ENCODE results near the gene ETFB. TPM values are rescaled to one million over a fixed set of nuclear protein-coding genes. Genes with fewer than 3 reads are reported as not detected.

Gene ETFB
- total RNA-seq, 1 experiment from 2014 or later, result 497 TPM

GRCh38 chr19:51317376-51317775, 48.8 kb downstream of the ETFB start:
- in situ Hi-C loops (cut with HindIII; ENCODE audit: low pct_unique_long_range_greater_than_20kb, low sequenced_read_pairs), result no loop called here
- DNase-seq (ENCODE audit: low read depth), result no peak

GRCh38 chr19:51316688-51317087, 49.5 kb downstream of the ETFB start:
- DNase-seq (ENCODE audit: low read depth), result no peak
- in situ Hi-C loops (cut with HindIII; ENCODE audit: low pct_unique_long_range_greater_than_20kb, low sequenced_read_pairs), result no loop called here

GRCh38 chr19:51311351-51312257, 54.6 kb downstream of the ETFB start, which contains the start of gene IGLON5:
Gene IGLON5 (plus strand): TSS chr19:51311644. CDS start chr19:51311848, 204 bp downstream.
- no peak for DNase-seq (ENCODE audit: low read depth)
- in situ Hi-C loops (cut with HindIII; ENCODE audit: low pct_unique_long_range_greater_than_20kb, low sequenced_read_pairs), result no loop called here

- no peak for DNase-seq (ENCODE audit: low read depth)
- in situ Hi-C loops (cut with HindIII; ENCODE audit: low pct_unique_long_range_greater_than_20kb, low sequenced_read_pairs), result no loop called here
Observed at GRCh38 chr19:51305479-51305878, 60.7 kb downstream of the ETFB start.

- in situ Hi-C loops (cut with HindIII; ENCODE audit: low pct_unique_long_range_greater_than_20kb, low sequenced_read_pairs), result no loop called here
- DNase-seq (ENCODE audit: low read depth), result no peak
Observed at GRCh38 chr19:51301266-51301665, 64.9 kb downstream of the ETFB start.

GRCh38 chr19:51297406-51297805, 68.8 kb downstream of the ETFB start:
- no peak for DNase-seq (ENCODE audit: low read depth)
- in situ Hi-C loops (cut with HindIII; ENCODE audit: low pct_unique_long_range_greater_than_20kb, low sequenced_read_pairs), result no loop called here

GRCh38 chr19:51296336-51297093, 69.7 kb downstream of the ETFB start:
- in situ Hi-C loops (cut with HindIII; ENCODE audit: low pct_unique_long_range_greater_than_20kb, low sequenced_read_pairs), result no loop called here
- no peak for DNase-seq (ENCODE audit: low read depth)

GRCh38 chr19:51295382-51296126, 70.6 kb downstream of the ETFB start:
- in situ Hi-C loops (cut with HindIII; ENCODE audit: low pct_unique_long_range_greater_than_20kb, low sequenced_read_pairs), result no loop called here
- peak; percentile 22 for DNase-seq (ENCODE audit: low read depth)

Other genes starting within 250 kb of the ETFB start
- gene SIGLEC9, start 241.5 kb downstream of the ETFB start, total RNA-seq (2014; rRNA removed; shearing (Covaris generic); ENCODE audit: low replicate concordance), result 1.5 TPM in 1 of 2 replicates, not detected in the other
- not detected in 2 replicates for gene SIGLEC7, start 224.1 kb downstream of the ETFB start, total RNA-seq (2014; rRNA removed; shearing (Covaris generic); ENCODE audit: low replicate concordance)
- not detected in 2 replicates for gene CD33, start 141.3 kb downstream of the ETFB start, total RNA-seq (2014; rRNA removed; shearing (Covaris generic); ENCODE audit: low replicate concordance)
- gene SIGLECL1, start 115.3 kb downstream of the ETFB start, total RNA-seq (2014; rRNA removed; shearing (Covaris generic); ENCODE audit: low replicate concordance), result 52.0 and 60.2 TPM in 2 replicates
- not detected in 2 replicates for gene IGLON5, start 54.7 kb downstream of the ETFB start, total RNA-seq (2014; rRNA removed; shearing (Covaris generic); ENCODE audit: low replicate concordance)
- 11.0 and 19.2 TPM in 2 replicates for gene VSIG10L, start 24.2 kb downstream of the ETFB start, total RNA-seq (2014; rRNA removed; shearing (Covaris generic); ENCODE audit: low replicate concordance)
- gene CLDND2, start 2.6 kb upstream of the ETFB start, total RNA-seq (2014; rRNA removed; shearing (Covaris generic); ENCODE audit: low replicate concordance), result not detected in 2 replicates
- gene NKG7, start 6.3 kb upstream of the ETFB start, total RNA-seq (2014; rRNA removed; shearing (Covaris generic); ENCODE audit: low replicate concordance), result not detected in 2 replicates
- gene LIM2, start 21.6 kb upstream of the ETFB start, total RNA-seq (2014; rRNA removed; shearing (Covaris generic); ENCODE audit: low replicate concordance), result not detected in 2 replicates
- not detected in 2 replicates for gene C19orf84, start 24.2 kb upstream of the ETFB start, total RNA-seq (2014; rRNA removed; shearing (Covaris generic); ENCODE audit: low replicate concordance)
- gene SIGLEC10, start 51.3 kb upstream of the ETFB start, total RNA-seq (2014; rRNA removed; shearing (Covaris generic); ENCODE audit: low replicate concordance), result not detected in 2 replicates
- not detected in 2 replicates for gene SIGLEC8, start 92.1 kb upstream of the ETFB start, total RNA-seq (2014; rRNA removed; shearing (Covaris generic); ENCODE audit: low replicate concordance)
- not detected in 2 replicates for gene CEACAM18, start 112.2 kb upstream of the ETFB start, total RNA-seq (2014; rRNA removed; shearing (Covaris generic); ENCODE audit: low replicate concordance)
- gene SIGLEC12, start 135.4 kb upstream of the ETFB start, total RNA-seq (2014; rRNA removed; shearing (Covaris generic); ENCODE audit: low replicate concordance), result not detected in 2 replicates
- gene SIGLEC6, start 165.3 kb upstream of the ETFB start, total RNA-seq (2014; rRNA removed; shearing (Covaris generic); ENCODE audit: low replicate concordance), result not detected in 2 replicates
- 2.5 and 10.8 TPM in 2 replicates for gene ZNF175, start 204.9 kb upstream of the ETFB start, total RNA-seq (2014; rRNA removed; shearing (Covaris generic); ENCODE audit: low replicate concordance)